Coronary artery (tissue), 2 donors: ENCODE results near the gene GALK2.

Experiments used
- DNase-seq: peaks from one replicate; pipeline ENCODE4 v3.0.0-alpha.2; 2017; ENCODE audit warnings: low spot score
- H3K27ac ChIP-seq, 2 donors: fragments of 200-600 bp; sonication (generic); one replicate each; pipeline ENCODE4 v1.5.1; 2016 to 2019
- H3K4me3 ChIP-seq: fragments of 200-600 bp; sonication (generic); 2 replicates; pipeline ENCODE4 v1.5.1; 2016; ENCODE audit warnings: mild to moderate bottlenecking, moderate library complexity
- CTCF ChIP-seq: fragments of 200-600 bp; sonication (generic); IDR thresholded peaks from one replicate; pipeline ENCODE4 v1.5.1; 2019; ENCODE audit warnings: antibody characterized with exemption

Gene GALK2

GRCh38 chr15:49215768-49216739, 46.0 kb downstream of the GALK2 start:
- DNase-seq = no peak
- Histone ChIP-seq H3K4me3 (no peak overlapping the region), H3K27ac (no peak overlapping the region)
- TF ChIP-seq CTCF = no peak

GRCh38 chr15:49223536-49224274, 53.7 kb downstream of the GALK2 start:
- no peak overlapping the region for H3K4me3 ChIP-seq
- TF ChIP-seq CTCF = no peak
- H3K27ac ChIP-seq = no peak overlapping the region
- no peak for DNase-seq

DNA sequence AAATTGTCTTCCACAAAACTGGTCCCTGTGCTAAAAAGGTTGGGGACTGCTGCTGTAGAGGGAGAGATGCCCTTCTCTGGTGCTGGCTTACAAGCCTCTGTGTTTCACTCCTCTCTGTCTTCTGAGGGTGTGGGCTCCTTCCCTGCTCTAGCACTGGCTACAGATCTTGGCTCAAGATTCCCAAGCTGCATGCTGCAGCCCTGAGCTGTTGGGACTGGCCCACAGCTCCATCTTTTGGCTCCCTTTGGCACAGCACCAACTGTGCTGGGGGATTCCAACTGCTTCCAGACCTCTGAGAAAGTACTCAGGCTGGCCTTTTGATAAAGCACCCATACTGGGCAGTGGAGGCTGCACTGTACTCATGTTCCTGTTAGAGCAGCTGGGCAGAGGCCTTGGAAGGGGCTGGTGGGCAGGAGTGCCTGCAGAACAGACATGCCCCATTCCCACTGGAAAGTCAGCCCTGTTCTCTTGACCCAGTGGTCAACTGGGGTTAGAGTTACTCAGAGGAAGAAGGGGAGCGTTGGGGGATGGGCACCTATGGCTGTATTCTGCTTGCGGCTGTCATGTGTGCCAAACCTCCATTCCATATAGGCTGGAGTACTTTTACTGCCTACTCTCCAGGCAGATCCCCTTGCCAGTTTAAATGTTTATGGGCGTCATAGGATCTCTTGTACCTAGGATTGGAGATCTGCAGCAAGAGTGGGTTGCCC, 55.7 kb downstream of the GALK2 start:
- TF ChIP-seq CTCF = no peak
- no peak overlapping the region for H3K27ac ChIP-seq
- H3K4me3 ChIP-seq = no peak overlapping the region
- DNase-seq = no peak

DNA sequence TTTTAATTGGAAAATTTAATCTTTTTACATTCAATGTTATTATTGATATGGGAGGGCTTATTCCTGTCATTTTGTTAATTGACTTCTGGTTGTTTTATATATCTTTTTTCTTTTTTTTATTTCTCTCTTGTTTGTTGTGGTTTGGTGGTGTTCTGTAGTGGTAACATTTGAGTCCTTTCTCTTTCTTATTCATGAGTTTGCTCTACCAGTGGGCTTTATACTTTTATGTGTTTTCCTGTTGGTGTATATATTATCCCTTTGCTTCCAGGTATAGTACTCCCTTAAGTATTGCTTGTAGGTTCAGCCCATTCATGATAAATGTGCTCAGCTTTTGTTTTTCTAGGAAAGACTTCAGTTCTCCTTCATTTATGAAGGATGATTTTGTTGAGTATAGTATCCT, 57.6 kb downstream of the GALK2 start:
- no peak for DNase-seq
- no peak for TF ChIP-seq CTCF
- Histone ChIP-seq H3K27ac (no peak overlapping the region), H3K4me3 (no peak overlapping the region)

DNA sequence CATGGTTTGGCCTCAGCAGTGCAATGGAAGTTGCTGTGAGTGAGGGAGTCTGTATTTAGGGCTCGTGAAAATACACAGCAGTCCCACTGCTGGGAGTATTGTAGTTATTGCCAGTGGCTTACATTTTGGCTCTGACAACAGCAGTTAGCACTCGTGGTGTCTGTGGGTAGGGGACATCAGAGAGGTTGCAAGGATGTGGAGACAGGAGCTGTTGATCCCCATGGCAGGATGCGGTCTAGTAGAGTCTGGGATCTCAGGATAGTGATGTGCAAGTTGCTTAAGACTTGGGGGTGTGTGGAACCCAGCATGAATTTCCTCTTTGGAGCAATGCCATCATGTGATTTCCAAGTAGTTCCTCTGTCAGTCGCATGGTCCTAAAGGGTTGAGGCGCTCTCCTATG, 59.9 kb downstream of the GALK2 start:
- no peak for DNase-seq
- H3K4me3 ChIP-seq = no peak overlapping the region
- no peak overlapping the region for H3K27ac ChIP-seq
- no peak for TF ChIP-seq CTCF

DNA sequence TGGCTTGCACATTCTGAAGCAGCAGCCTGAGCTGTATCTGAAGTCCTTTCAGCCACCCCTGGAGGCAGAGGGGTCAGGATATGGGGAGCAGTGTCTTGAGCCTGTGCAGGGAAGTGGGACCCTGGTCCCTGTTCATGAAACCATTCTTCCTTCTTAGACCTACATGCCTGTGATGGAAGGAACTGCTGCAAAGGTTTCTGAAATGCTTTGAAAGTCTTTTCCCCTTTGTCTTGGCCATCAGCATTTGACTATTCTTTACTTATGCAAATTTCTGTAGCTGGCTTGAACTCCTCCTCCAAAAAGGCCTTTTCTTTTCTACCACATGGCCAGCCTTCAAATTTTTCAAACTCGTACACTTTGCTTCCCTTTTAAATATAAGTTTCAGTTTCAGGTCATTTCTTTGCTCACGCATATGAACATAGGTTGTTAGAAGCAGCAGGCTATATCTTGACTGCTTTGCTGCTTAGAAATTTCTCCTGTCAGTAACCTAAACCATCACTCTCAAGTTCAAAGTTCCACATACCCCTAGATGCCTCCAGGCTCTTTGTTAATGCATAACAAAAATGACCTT, 62.3 kb downstream of the GALK2 start:
- no peak overlapping the region for H3K27ac ChIP-seq
- DNase-seq = no peak
- no peak overlapping the region for H3K4me3 ChIP-seq
- TF ChIP-seq CTCF = no peak
